Activated T-cell treated with anti-CD3 and anti-CD28 coated beads for 4 hours (primary cell): ENCODE measurements around the gene SIGLEC7.

Experiments
- DNase-seq: peaks from one replicate; pipeline ENCODE4 v3.0.0-alpha.2; 2020

Gene SIGLEC7

DNA sequence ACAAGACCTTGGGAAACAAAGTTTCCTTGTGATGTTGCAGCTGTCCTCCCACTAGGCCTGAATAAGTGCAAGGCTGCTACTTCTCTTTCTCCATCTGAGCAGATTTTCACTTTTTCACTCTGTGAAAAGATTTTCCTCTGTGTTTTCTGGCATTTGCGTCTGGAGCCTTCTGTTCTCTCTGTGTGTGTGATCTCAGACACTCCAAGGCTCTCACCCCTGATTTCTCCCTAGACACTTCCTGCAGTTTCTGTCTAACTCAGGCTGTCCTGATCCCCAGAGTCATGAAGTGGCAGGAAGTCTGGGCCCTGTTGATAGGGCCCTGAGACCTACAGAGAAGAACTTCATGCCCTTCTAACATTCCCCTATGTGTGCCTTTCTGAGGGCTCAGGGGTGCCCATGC lies 37.2 kb downstream of the SIGLEC7 start:
- DNase-seq: no peak

DNA sequence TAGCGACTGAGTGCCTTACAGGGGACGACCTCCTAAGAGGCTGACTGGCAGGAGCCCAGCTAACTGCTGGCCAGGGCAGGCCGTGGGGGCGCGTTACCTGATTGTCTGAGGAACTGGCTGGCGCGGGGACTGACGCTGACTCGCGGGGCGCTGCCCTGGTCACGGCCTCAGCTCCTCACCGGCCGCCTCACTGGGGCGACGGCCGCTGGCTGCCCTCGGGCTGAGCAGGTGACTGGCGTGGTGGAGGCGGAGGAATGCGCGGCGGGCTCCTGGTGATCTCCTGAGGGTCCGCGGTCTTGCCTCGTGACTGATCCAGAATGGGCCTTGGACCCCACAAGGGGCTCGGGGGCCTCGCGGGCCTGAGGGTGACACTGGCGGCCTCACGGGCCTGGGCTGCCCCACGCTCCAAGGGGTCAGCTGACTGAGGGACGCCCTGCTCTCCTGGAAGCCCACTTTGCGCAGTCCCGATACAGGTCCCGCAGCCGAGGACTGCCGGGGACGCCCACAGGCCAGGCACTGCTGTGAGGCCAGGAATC lies 39.3 kb downstream of the SIGLEC7 start:
- no peak for DNase-seq

DNA sequence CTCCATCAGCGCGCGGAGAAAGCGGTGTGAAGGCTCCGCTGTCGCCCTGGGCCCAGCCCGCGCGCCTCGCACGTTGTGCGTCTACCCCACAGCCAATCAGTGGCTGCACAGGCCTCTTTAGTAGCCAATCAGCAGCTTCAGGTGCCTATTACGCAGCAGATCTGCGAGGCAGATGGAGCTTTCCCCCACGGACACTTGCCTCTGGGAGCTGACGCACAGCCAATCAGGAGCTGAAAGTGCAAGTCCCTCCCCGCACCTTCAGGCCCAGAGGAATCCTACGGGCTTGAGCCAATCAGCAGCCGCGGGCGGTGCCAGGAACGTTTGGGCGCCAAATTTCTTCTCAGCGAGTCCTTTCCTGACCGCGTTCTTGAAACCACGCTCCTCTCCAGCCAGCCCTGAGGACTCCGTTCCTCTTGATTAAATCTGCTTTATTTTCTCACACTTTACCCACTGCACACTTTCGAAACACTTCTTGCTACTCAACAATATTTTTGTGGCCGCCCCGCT lies 39.9 kb downstream of the SIGLEC7 start:
- no peak for DNase-seq

DNA sequence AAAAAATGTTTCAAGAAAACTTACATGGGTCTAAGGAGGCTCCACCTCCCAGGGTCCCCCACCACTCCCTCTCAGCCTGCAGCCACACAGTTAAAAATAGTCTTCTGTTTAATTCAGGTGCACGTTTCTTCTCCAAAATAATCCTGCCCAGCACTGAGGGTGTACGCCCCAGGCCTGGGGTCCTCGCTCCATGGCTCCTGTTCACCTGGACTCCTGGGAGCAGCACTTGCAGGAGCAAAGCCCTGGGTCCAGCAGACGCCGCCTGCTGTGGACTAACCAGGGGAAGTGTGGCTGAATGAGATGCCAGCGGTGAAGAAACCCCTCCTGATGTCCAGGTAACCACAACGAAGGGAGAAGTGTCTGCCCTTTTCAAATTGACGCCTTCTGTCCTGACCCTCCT lies 41.5 kb downstream of the SIGLEC7 start:
- DNase-seq: no peak

DNA sequence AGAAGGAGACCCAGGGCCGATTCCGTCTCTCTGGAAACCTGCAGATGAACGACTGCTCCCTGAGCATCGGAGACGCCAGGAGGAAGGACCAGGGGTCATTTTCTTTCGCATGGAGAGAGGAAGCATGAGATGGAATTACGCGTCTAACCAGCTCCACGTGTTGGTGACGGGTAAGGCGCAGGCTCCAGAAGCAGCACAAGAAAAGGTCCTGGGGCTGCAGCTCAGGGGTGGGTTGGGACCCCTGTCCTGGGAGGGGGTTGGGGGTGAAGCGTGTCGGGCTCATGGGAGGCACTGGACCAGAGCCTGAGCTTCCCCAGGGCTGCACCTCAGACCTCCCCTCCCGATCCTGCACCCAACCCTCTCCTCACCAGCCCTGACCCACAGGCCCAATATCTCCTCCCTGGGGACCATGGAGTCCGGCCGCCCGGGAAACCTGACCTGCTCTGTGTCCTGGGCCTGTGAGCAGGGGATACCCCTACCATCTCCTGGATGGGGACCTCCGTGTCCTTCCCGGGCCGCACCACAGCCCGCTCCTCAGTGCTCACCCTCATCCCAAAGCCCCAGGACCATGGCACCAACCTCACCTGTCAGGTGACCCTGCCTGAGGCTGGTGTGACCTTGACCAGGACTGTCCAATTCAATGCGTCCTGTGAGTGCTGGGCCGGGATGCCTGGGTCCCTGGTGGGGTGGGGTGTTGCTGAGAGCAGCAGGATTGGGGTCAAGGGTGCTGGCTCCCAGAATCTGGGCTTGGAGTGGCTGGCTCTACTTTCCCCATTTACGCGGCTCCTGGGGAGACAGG lies 43.2 kb downstream of the SIGLEC7 start:
- DNase-seq: no peak

DNA sequence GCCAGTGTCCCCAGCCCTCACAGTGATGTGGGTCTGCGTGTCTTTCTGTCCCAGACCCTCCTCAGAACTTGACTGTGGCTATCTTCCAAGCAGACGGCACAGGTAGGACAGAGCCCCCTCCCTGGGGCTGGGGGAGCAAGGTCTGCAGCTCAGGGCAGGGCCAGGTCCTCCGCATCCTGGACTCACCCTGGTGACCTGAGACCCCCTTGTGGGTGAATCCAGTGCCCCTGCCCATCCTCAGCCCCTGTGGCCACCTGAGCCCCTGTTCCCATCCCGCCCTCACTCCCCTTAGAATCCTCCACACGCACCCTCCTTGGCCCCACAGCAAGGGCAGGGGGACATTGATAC lies 43.7 kb downstream of the SIGLEC7 start:
- DNase-seq: no peak

DNA sequence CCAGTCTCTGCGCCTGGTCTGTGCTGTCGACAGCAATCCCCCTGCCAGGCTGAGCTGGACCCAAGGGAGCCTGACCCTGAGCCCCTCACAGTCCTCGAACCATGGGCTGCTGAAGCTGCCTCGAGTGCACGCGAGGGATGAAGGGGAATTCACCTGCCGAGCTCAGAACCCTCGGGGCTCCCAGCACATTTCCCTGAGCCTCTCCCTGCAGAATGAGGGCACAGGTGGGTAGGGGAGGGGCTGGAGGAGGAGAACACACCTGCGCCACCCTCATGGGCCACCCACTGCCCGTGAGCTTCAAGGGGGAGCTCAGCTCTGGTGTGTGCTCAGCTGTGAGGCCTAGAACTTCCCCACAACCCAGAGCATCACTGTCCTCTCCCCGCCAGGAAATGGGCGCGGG lies 44.2 kb downstream of the SIGLEC7 start:
- DNase-seq: no peak

DNA sequence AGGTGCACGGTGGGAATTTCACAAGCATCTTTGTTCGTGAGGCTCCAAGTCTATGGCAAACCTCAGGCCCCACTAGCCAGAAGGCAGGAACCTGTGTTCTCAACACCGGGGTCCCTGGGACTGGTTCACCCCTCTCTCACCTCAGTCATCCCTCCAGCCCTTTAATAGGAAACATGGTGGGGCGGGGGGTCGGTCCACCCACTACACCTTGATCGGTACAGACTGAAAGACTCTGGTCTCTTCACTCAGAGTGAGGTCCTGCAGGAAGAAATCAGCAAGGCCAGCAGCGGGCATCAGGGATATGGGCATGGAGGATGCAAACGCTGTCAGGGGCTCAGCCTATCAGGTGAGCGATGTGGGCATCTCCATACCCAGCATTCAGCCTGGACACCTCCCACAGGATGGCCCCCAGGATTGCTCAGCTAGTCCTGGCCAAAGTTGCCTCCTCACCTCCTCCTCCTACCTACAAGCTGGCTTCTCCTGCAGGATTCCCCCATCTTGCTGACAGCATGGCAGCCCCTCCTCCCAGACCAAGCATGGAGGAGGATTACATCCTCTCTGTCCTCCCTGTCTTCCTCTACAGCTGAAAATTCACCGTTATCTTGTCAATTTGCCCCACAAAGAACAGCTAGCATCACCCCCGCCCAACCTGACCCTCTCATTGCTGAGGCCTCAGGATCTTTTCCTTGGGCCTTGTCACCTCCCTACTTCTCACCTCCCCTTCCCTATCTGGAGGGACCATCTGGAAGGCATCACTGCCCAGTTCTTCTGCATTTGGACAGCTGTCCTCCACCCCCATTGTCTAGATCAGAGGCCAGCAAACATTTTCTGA lies 45.5 kb downstream of the SIGLEC7 start:
- DNase-seq: no peak

DNA sequence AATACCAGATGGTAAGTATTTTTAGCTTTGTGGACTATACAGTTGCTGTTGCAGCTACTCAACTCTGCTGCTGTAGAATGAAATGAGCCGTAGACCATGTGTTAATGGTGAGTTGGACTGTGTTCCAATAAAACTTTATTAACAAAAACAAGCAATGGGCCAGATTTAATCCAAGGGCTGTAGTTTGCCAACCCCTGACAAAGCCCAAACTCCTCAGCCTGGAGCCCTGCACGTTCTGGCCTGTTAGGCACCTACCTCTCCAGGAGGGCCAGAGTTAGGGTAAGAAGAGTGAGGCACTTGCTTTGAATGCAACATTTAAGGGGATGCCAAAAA lies 46.1 kb downstream of the SIGLEC7 start:
- DNase-seq: no peak

DNA sequence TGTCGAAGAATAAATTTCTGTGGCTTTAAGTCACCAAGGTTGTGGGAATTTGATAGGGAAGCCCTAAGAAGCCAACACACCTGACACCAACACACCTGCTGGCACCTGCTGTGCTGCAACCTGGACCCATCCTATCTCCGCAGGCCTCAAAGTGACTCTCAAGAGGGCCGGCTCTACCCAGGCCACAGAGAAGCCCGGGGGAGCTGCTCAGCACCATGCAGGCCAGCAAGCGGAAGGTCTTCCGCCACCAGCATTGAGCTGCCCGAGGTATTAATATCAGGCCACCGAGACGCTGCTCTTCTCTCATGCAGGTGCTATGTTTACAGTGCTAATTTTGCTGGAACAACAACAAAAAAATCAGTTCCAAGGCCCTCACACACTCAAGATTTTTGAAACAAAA lies 50.6 kb downstream of the SIGLEC7 start:
- no peak for DNase-seq

DNA sequence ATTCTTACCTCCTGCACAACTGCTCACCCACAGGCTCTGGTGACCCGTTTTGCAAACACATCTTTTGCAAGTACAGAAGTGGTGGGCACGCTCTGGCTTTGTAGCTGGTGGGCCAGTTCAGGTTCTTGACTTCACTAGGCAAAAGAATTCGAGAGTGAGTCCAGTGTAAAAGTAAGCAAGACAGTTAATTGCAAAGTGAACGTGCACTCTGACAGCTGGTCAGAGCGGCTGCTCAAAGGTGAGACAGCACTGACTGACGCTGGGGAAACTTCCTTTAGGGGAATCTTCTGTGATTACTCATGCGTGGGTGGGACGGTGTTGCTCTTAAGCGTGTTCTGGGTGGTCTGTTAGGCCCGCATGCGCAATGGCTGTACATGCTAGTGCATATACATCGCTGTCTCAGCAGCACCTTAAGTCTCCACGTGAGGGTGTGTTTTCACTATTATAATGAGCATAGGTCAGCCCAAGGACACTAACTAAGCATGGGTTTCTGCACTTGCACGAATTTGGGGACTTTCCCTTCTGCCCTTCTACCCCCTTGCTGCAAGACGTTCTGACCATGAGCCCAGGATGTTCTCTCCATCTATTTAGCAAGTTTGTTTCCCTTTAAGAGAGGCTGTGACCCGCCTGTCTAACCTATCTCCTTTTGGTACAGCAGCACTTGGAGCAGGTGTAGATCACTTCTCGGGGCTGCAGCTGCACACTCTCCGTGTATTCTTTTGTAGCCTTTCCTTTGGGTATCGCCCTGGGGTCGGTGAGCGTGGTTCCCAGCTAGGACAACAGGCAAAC lies 52.6 kb downstream of the SIGLEC7 start:
- no peak for DNase-seq

DNA sequence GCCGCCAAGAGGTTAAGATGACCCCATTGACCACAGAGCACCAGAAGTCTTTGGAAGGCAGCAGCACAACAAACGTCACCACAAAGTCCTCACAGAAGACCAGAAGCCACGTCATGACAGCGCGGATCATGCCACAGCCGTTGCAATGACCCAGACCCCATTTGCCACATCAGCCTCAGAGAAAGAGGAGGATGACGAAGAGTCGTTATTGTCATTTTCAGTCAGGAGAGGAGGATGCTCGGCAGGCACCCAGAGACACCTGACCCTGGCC lies 53.1 kb downstream of the SIGLEC7 start:
- DNase-seq: no peak

DNA sequence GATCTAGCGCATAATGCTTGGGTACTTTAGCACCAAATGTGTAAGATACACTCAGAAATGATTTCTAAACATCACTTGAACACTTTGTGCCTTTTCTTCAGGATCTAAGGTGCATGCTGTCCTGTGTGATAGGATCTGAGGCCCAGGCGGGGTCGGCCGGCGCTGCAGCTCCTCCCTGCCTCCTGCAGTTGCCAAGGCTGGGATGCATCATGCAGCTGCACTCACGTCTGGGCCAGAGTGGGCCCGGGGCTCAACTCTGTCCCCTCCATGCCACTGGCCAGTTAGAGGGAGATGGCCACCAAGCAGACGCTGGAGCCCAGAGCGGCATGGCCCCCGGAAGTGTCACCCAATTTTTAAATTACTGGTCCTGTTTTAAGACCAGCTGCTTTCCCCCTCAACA lies 53.5 kb downstream of the SIGLEC7 start:
- DNase-seq: no peak

DNA sequence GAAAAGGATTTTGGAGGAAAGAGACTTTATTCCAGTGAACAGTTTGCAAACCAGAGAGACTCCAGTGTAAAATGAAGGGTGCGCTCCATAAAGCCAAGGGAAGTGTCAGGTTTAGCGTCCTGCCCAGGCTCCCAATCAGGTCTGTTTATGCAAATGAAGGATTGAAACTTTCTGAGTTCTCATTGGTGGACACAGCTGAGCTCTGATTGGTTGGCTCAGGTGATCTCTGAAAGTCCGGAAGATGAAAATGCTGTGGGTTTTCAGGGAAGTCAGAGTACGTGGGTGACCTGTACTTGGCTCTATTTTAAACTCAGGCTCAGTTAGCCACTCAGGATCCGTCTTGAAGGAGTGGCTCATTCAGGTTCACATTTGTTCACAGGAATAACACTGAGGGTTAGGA lies 54.1 kb downstream of the SIGLEC7 start:
- no peak for DNase-seq

DNA sequence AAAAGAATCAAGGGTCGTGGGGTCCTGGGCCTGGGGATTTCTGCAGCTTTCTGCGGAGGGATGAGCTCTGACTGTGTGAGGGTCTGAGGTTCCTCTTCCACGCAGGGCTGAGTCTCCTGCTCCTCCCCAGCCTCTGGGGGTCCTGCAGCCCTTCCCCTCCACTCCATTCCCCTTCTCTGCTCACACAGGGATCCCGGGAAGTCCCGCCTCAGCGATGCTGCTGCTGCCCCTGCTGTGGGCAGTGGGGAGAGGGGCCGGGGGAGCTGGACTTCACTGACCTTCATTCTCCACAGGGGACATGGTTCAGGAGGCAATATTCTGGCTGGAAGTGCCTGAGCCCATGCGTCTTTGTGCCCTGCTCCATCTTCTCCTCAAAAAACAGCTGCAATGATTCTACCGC lies 56.5 kb downstream of the SIGLEC7 start:
- DNase-seq: no peak

DNA sequence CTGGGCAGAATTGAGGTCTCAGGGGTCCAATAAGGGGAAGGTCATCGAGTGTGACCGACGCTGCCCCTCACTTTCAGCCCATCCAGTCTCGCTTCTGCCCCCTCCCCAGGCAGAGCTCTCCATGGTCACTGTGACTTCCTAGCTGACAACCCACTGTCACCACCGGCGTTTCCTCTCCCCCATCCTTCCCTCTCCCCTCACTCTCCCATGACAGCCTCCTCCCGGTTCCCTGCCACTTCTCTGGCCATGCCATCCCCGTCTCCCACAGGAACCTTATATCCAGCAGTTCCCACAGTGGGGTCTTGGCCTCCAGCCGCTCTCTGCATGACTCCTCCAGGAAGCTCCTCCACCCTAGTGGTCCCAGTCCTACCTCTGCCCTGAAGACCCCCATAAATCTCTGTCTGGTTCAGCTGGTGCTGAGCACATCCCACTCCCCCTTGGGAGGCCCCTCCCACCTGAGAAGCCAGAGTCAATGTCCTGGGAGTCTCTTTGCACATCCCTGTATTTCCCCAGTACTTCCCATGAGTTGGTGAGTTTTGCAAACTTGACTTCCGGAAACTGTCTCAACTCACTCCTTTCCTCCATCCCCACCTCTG lies 58.1 kb downstream of the SIGLEC7 start:
- no peak for DNase-seq

DNA sequence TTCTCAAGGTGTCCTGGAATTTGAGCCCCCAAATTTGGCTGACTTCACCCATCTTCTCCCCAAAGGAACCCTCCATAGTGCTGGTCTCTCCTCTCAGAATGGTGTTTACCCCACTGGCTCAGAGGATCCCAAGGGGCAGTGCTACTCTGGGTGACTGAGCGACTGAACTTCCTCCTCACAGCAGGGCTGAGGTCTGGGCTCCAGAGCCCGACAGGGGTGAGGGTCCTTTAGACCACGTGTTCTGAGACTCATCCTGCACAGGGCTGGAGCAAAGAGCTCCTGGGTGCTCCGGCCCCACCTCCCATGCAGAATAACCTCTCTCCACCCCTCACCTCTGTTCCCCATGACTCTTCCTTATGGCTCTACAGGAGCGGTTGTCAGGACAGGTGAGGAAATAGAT lies 59.6 kb downstream of the SIGLEC7 start:
- DNase-seq: no peak
